ENCODE results near the gene WDFY1. TPM values are rescaled to one million over a fixed set of nuclear protein-coding genes. Genes with fewer than 3 reads are reported as not detected.
"Not testable (repeated sequence)": the region's sequence is repeated elsewhere in the genome, so short reads cannot be mapped to it uniquely, and the experiment has no call there.

The WDFY1 gene
- total RNA-seq, 3 donors from 2014 or later = 49.0 to 66.7 (median 65.8) TPM

DNA sequence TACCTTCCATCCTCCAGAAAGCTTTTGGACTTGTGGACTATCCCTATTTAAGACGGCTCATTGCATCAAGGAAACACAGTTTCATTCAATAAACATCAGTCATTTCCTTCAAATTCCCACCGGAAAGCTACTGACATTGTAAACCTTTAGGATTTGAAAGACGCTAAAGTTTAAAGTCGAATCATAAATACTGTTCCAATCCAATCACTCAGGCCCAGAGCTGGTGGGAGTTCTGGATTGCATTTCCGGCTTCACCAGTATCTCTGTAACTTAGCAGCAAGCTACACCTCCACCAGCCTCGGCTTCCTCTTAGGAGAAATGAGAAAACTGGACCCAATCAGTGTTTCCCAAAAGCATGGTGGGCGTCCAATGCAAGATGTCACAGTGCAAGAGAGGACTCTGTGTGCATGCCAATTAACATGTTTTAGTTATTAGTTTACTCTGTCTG, 1.6 kb downstream of the WDFY1 start:
- H3K4me3 ChIP-seq = no peak overlapping the region
- H3K36me3 ChIP-seq (ENCODE audit: low read depth) = no peaks in the 10 kb centered on the region
- H3K4me1 ChIP-seq (ENCODE audit: low read depth) = peaks cover 23% of the 10 kb centered on the region
- no peaks in the 10 kb centered on the region for H3K9me3 ChIP-seq
- DNase-seq (peak in 2 of 3 donors; percentile 54 to 80), ATAC-seq (peak; percentile 72)
- TF ChIP-seq, protein P1, sequence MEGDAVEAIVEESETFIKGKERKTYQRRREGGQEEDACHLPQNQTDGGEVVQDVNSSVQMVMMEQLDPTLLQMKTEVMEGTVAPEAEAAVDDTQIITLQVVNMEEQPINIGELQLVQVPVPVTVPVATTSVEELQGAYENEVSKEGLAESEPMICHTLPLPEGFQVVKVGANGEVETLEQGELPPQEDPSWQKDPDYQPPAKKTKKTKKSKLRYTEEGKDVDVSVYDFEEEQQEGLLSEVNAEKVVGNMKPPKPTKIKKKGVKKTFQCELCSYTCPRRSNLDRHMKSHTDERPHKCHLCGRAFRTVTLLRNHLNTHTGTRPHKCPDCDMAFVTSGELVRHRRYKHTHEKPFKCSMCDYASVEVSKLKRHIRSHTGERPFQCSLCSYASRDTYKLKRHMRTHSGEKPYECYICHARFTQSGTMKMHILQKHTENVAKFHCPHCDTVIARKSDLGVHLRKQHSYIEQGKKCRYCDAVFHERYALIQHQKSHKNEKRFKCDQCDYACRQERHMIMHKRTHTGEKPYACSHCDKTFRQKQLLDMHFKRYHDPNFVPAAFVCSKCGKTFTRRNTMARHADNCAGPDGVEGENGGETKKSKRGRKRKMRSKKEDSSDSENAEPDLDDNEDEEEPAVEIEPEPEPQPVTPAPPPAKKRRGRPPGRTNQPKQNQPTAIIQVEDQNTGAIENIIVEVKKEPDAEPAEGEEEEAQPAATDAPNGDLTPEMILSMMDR (IDR thresholded peaks at IDR 0.05) = no peak
- intact Hi-C loops (cut with DNase I, micrococcal nuclease) = no loop called here

DNA sequence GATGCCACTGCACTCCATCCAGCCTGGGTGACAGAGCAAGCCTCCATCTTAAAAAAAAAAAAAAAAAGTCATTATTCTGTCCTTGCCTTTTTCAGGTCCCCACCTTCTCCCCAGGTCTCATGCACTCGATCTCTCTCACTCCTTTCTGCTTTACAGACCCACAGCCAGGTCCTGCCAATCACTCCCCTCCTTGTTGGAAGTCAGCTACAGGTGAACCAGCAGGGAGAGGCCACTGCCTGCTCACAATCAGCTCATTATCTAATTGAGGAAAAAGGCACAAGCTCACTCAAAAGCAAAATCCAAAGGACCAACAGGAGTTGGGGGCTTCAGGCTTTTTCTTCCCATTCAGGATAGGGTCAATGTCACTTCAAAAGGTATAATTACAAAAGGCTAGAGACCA, 2.0 kb downstream of the WDFY1 start:
- Histone ChIP-seq H3K4me3 (no peak overlapping the region), H3K36me3 (ENCODE audit: low read depth) (no peaks in the 10 kb centered on the region), H3K9me3 (no peaks in the 10 kb centered on the region), H3K4me1 (ENCODE audit: low read depth) (peaks cover 23% of the 10 kb centered on the region)
- peak; percentile 1 for ATAC-seq
- intact Hi-C loops (cut with DNase I, micrococcal nuclease) = no loop called here
- TF ChIP-seq, protein P1 (IDR thresholded peaks at IDR 0.05) = no peak
- DNase-seq = no peak

DNA sequence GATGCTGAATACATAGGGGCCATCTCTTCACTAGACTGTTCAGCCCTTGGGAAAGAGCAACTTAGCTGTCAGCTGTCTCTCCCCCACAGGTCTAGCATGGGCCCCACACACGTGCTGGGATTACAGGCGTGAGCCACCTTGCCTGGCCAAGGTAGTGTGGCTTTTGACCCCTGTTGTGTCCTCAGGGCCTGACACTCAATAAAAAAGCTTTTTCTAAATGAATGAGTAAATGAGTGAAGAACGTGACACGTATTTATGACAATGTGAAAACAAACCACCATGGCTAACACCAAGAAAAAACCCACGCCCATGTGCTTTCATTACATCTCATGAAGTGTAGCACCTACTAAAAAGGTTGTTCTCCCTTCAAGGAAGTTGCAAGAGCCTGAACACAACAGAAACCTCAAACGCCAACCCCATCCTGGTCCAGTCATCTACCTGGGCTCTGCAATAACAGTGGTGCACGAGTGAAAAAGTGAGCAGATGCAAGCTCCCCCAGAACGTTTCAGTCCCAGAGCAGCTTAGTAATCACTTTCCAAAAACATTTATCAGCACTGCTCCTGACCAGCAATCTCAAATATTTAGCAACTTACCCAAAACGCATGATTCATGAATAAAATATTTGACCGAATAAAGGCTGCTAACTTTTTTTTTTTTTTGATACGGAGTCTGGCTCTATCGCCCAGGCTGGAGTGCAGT, 3.4 kb downstream of the WDFY1 start:
- Histone ChIP-seq H3K36me3 (ENCODE audit: low read depth) (no peaks in the 10 kb centered on the region), H3K4me1 (ENCODE audit: low read depth) (peaks cover 35% of the 10 kb centered on the region), H3K4me3 (no peak overlapping the region), H3K9me3 (no peaks in the 10 kb centered on the region)
- ATAC-seq = peak; percentile 37
- DNase-seq = peak in 1 of 3 donors; percentile 35
- TF ChIP-seq, protein P1 (IDR thresholded peaks at IDR 0.05) = no peak
- intact Hi-C loops (cut with DNase I, micrococcal nuclease) = no loop called here

DNA sequence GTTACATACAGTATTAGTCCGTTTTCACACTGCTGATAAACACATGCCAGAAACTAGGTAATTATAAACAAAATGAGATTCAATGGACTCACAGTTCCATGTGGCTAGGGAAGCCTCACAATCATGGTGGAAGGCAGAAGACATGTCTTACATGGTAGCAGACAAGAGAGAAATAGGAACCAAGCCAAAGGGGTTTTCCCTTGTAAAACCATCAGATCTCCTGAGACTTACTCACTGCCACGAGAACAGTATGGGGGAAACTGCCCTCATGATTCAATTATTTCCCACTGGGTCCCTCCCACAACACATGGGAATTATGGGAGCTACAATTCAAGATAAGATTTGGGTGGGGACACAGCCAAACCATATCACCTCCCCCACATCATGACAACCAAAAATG, 5.7 kb downstream of the WDFY1 start:
- intact Hi-C loops (cut with DNase I, micrococcal nuclease); H3K4me3 ChIP-seq; H3K36me3 ChIP-seq (ENCODE audit: low read depth); ATAC-seq; DNase-seq; H3K9me3 ChIP-seq: not testable (repeated sequence)
- peaks cover 34% of the 10 kb centered on the region for H3K4me1 ChIP-seq (ENCODE audit: low read depth)

DNA sequence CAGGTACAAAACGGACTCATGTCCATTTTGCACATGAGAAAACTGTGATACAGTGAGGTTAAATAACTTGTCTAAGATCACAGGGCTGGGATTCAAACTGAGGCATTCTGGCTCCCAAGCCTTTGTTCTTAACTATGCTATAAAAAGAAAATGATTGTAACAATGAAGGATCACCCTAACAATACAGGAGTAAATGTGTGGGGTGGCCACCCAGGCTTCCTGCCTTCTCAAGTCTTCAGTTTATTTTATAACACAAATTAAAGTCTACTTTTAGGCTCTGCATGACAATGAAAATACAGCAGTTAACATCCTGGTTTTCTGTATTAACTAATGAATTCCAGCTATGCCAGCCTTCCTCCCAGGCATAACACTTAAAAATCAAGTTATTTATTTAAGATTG, 7.6 kb downstream of the WDFY1 start:
- DNase-seq (no peak), ATAC-seq (no peak)
- H3K4me1 ChIP-seq (ENCODE audit: low read depth) = peaks cover 23% of the 10 kb centered on the region
- H3K36me3 ChIP-seq (ENCODE audit: low read depth) = no peaks in the 10 kb centered on the region
- TF ChIP-seq, protein P1 (IDR thresholded peaks at IDR 0.05) = no peak
- intact Hi-C loops (cut with DNase I, micrococcal nuclease) = no loop called here
- H3K4me3 ChIP-seq = no peak overlapping the region
- no peaks in the 10 kb centered on the region for H3K9me3 ChIP-seq

DNA sequence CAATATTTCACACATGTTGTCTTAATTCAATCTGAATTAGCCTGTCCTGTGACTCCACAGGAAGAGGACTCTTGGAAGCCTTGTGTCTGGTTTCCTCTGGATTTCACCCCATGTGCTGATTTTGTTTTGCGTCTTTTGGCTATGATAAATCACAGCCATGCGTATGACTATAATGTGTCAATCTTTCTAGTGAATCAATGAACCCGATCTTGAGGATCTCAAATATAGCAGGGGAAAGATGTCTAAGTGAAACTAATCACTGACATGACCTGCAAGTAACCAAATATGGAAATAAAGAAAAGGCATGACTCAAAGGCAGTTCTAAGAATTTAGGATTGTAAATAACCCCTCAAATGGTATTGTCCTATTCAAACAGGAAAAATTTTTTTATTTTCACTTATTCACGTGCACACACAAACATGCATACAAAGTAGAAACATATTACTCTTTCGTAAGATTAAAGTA, 8.2 kb downstream of the WDFY1 start:
- ATAC-seq (no peak), DNase-seq (no peak)
- intact Hi-C loops (cut with DNase I, micrococcal nuclease) = no loop called here
- Histone ChIP-seq H3K4me1 (ENCODE audit: low read depth) (peaks cover 20% of the 10 kb centered on the region), H3K4me3 (no peak overlapping the region), H3K9me3 (no peaks in the 10 kb centered on the region), H3K36me3 (ENCODE audit: low read depth) (no peaks in the 10 kb centered on the region)
- TF ChIP-seq, protein P1 (IDR thresholded peaks at IDR 0.05) = no peak
